ENCODE measurements around the gene SCEL. TPM values are rescaled to one million over a fixed set of nuclear protein-coding genes. Genes with fewer than 3 reads are reported as not detected.

SCEL gene
- total and polyA plus RNA-seq, 2 of the 8 experiments (the other 6 are each of a cell fraction or from before 2014, with no cell fraction given): not detected

- no peak overlapping the region for H3K4me3 ChIP-seq (ENCODE audit: extremely low read depth in 1 of 4, insufficient read depth in 2 of 4, low read depth in 3 of 4, low read length in 4 of 4)
- H3K23me2 ChIP-seq (ENCODE audit: low read depth, low read length): no peaks in the 10 kb centered on the region
- no peaks in the 10 kb centered on the region for H3K36me3 ChIP-seq (ENCODE audit: control insufficient read depth in 2 of 4, insufficient read depth in 4 of 4, low read length in 3 of 4)
- no peak overlapping the region for H2AK5ac ChIP-seq (ENCODE audit: low read depth, low read length)
- DNase-seq (ENCODE audit: low read depth in 1 of 2, low spot score in 2 of 2): no peak
- H2BK120ac ChIP-seq (replicated peaks; ENCODE audit: low read depth, low read length): no peak overlapping the region
- H3K27ac ChIP-seq (ENCODE audit: low read depth, low read length): no peak overlapping the region
- CTCF ChIA-PET (ENCODE audit: partially characterized antibody): interaction anchor here (0.6 to 1.2 kb wide), 4 partner anchors 8 to 572 kb away, joined by 3 to 4 read pairs (median 3); no protein-coding TSS in a partner anchor
- H3K14ac ChIP-seq (ENCODE audit: insufficient read length): no peak overlapping the region
- TF ChIP-seq POLR2AphosphoS5 (IDR thresholded peaks at IDR 0.05; ENCODE audit: low read depth, low read length): no peak
- no peak for TF ChIP-seq SRF (IDR thresholded peaks at IDR 0.05; ENCODE audit: low read depth, low read length)
- no peak for TF ChIP-seq BACH1 (IDR thresholded peaks at IDR 0.05; ENCODE audit: low read length)
- no peak for TF ChIP-seq KDM5A (IDR thresholded peaks at IDR 0.05; ENCODE audit: low read length)
- no peak for TF ChIP-seq TAF7 (optimal IDR thresholded peaks at IDR 0.05; ENCODE audit: borderline replicate concordance, low read depth, low read length)
- no peak for TF ChIP-seq RBBP5 (IDR thresholded peaks at IDR 0.05; ENCODE audit: borderline replicate concordance, low read depth, low read length)
- no peak for TF ChIP-seq BRCA1 (IDR thresholded peaks at IDR 0.05; ENCODE audit: low read depth, low read length)
- TF ChIP-seq TCF12 (IDR thresholded peaks at IDR 0.05; ENCODE audit: low read depth, low read length): no peak
- TF ChIP-seq SAP30 (IDR thresholded peaks at IDR 0.05; ENCODE audit: insufficient read depth, insufficient replicate concordance, low read length): no peak
- POLR2A ChIA-PET (ENCODE audit: partially characterized antibody): no interaction called here
- no peak overlapping the region for H3K23ac ChIP-seq (ENCODE audit: insufficient read length)
- H3K9ac ChIP-seq (replicated peaks in 1 of 4; ENCODE audit: extremely low read depth in 1 of 4, low read depth in 3 of 4, low read length in 3 of 4): no peak overlapping the region
- H4K8ac ChIP-seq (ENCODE audit: extremely low read depth, insufficient read depth, low read length): no peak overlapping the region
- no peak for FAIRE-seq
- H3K18ac ChIP-seq (ENCODE audit: extremely low read depth, low read length): no peak overlapping the region
- H3K27me3 ChIP-seq (replicated peaks in 1 of 4; ENCODE audit: control insufficient read depth in 3 of 4, extremely low read depth in 1 of 4, insufficient read depth in 3 of 4, low read length in 3 of 4): no peaks in the 10 kb centered on the region
- H3K79me1 ChIP-seq (ENCODE audit: low read depth, low read length): no peaks in the 10 kb centered on the region
- H3K79me2 ChIP-seq (ENCODE audit: control insufficient read depth in 1 of 2, insufficient read depth in 2 of 2, low read length in 2 of 2): no peaks in the 10 kb centered on the region
- no peak overlapping the region for H2AFZ ChIP-seq (ENCODE audit: low read length)
- no peak overlapping the region for H2BK20ac ChIP-seq (ENCODE audit: low read length)
- H2BK15ac ChIP-seq (ENCODE audit: low read length): no peak overlapping the region
- WGBS, 2 experiments (ENCODE audit: extremely low coverage in 1 of 2, insufficient coverage in 1 of 2, insufficient read length in 1 of 2, insufficient replicate concordance in 2 of 2, low coverage in 1 of 2, low lambda C conversion rate in 2 of 2, missing lambda C conversion rate in 1 of 2): 96% methylated on average over 2 of the region's 2 CpGs; no CpG with 5 or more reads in 1 of the 2 experiments
- H3K4ac ChIP-seq (replicated peaks; ENCODE audit: insufficient read length, low read depth, low read length): no peak overlapping the region
- no peak overlapping the region for H3K4me2 ChIP-seq (ENCODE audit: insufficient read depth in 1 of 2, low read depth in 2 of 2, low read length in 2 of 2)
- H2BK5ac ChIP-seq (ENCODE audit: low read depth, low read length): no peak overlapping the region
- H3K56ac ChIP-seq (replicated peaks; ENCODE audit: insufficient read length, low read depth, low read length): no peak overlapping the region
- H4K5ac ChIP-seq (ENCODE audit: insufficient read length, low read depth, low read length): no peak overlapping the region
- peaks cover 0 to 3% (median 1%) of the 10 kb centered on the region in 4 experiments; a peak in 3 of 7 replicates for H3K4me1 ChIP-seq (replicated peaks in 1 of 4; ENCODE audit: control insufficient read depth in 3 of 4, insufficient read depth in 4 of 4, low read length in 3 of 4)
- no peak overlapping the region for H2BK12ac ChIP-seq (ENCODE audit: low read depth, low read length)
- H4K20me1 ChIP-seq (replicated peaks in 1 of 2; ENCODE audit: control insufficient read depth in 1 of 2, insufficient read depth in 2 of 2, low read length in 2 of 2): no peaks in the 10 kb centered on the region
- H3K9me3 ChIP-seq (ENCODE audit: insufficient read depth in 2 of 2, low read depth in 1 of 2, low read length in 1 of 2): no peaks in the 10 kb centered on the region
- no peak overlapping the region for H4K91ac ChIP-seq (replicated peaks; ENCODE audit: insufficient read length, low read length)
These were observed 65.2 kb downstream of the SCEL start for GRCh38 chr13:77600701-77601100.
